Body of pancreas (tissue), 4 donors: Measurements from ENCODE around the gene ENAM. TPM values are rescaled to one million over a fixed set of nuclear protein-coding genes. Genes with fewer than 3 reads are reported as not detected.
A peak's percentile ranks its signal among the peaks of the same experiment; 100 is the strongest.
"Not testable (repeated sequence)": the region's sequence is repeated elsewhere in the genome, so short reads cannot be mapped to it uniquely, and the experiment has no call there.

Experiments
- ATAC-seq: fragments of 150-250 bp; one replicate; pipeline ENCODE4 v1.9.1; 2016
- DNase-seq, 4 donors: peaks; one replicate each; pipeline ENCODE4 v3.0.0-alpha.2; 2019
- H3K27ac ChIP-seq, 4 donors: fragments of 200-600 bp; sonication (generic); 1 replicate in 3 of 4; 2 replicates in 1 of 4; pipeline versions ENCODE4 v1.5.1 to v1.6.1; 2016 to 2019; ENCODE audit warnings: mild to moderate bottlenecking in 1 of 4, mixed read lengths in 1 of 4, moderate library complexity in 1 of 4
- H3K27me3 ChIP-seq, 2 donors: fragments of 200-600 bp; sonication (generic); one replicate each; pipeline ENCODE4 v1.6.0; 2016; ENCODE audit warnings: mild to moderate bottlenecking in 1 of 2
- H3K36me3 ChIP-seq, 2 donors: fragments of 200-600 bp; sonication (generic); replicated peaks in 1 of 2; 2 replicates each; pipeline ENCODE4 v1.5.1; 2016; ENCODE audit warnings: low read depth in 2 of 2; ENCODE audit not compliant: insufficient read depth in 1 of 2
- H3K4me1 ChIP-seq: fragments of 200-600 bp; sonication (generic); one replicate; pipeline ENCODE4 v1.6.0; 2016
- H3K4me3 ChIP-seq, 2 donors: fragments of 200-600 bp; sonication (generic); 1 replicate in 1 of 2; 2 replicates in 1 of 2; pipeline ENCODE4 v1.5.1; 2016 to 2019
- H3K9me3 ChIP-seq, 3 donors: fragments of 200-600 bp; sonication (generic); 1 replicate in 2 of 3; 2 replicates in 1 of 3; pipeline ENCODE4 v1.5.1; 2016
- CTCF ChIP-seq, 7 experiments: fragments of 450-650 bp in 4 of 7; fragments of 200-600 bp in 3 of 7; sonication (generic) in 3 of 7; IDR thresholded peaks; one replicate each; pipeline ENCODE4 v1.5.1; 2016 to 2019; ENCODE audit warnings: antibody characterized with exemption in 7 of 7
- POLR2A ChIP-seq, 3 donors: fragments of 450-650 bp; IDR thresholded peaks; one replicate each; pipeline ENCODE4 v1.6.1; 2016; ENCODE audit warnings: antibody characterized with exemption in 3 of 3, mild to moderate bottlenecking in 2 of 3
- WGBS, 2 donors: methylation state at CpG; one replicate each; pipeline ENCODE4 v1.1.5; 2017; 5-methylcytosine and 5-hydroxymethylcytosine counted together
- intact Hi-C: fragments of 100-400 bp; cut with DNase I; formaldehyde crosslinking; loops from one replicate; pipeline ENCODE4 v1.15.1; 2023
- total RNA-seq, 2 donors: library from RNA; depleted of rRNA; stranded (reverse); fragments of >200 nt; gene quantifications; one replicate each; pipeline ENCODE4 v1.1.0, GENCODE V29; 2016

The ENAM gene
- total RNA-seq, 2 donors from 2014 or later: 0.99 to 2.3 TPM

GRCh38 chr4:70634482-70634881, 5.9 kb downstream of the ENAM start:
- no peak for ATAC-seq
- 50 to 55% methylated on average over 5 of the region's 5 CpGs for WGBS, 2 donors

GRCh38 chr4:70637239-70637913, 8.8 kb downstream of the ENAM start:
- Histone ChIP-seq H3K4me1 (peaks cover 17% of the 10 kb centered on the region), H3K36me3 (no peaks in the 10 kb centered on the region), H3K27me3 (no peaks in the 10 kb centered on the region), H3K9me3 (no peaks in the 10 kb centered on the region), H3K4me3 (no peak overlapping the region), H3K27ac (peak overlapping the region; percentile 15 to 47 (median 38))
- DNase-seq (peak; percentile 20 to 44 (median 31)), ATAC-seq (peak; percentile 88)
- TF ChIP-seq POLR2A (IDR thresholded peaks at IDR 0.05): peak in 2 of 3 donors; percentile 21 to 31
- TF ChIP-seq CTCF (IDR thresholded peaks at IDR 0.05): no peak
- intact Hi-C loops: no loop called here
- 11% methylated on average over 8 of the region's 8 CpGs for WGBS, 2 donors

More at GRCh38 chr4:70634482-70634881, 5.9 kb downstream of the ENAM start:
- Histone ChIP-seq H3K4me1 (peaks cover 20% of the 10 kb centered on the region), H3K27ac (no peak overlapping the region), H3K36me3 (no peaks in the 10 kb centered on the region), H3K4me3 (no peak overlapping the region), H3K27me3 (no peaks in the 10 kb centered on the region), H3K9me3 (no peaks in the 10 kb centered on the region)
- DNase-seq: peak in 1 of 4 donors; percentile 5
- intact Hi-C loops: no loop called here
- TF ChIP-seq CTCF (IDR thresholded peaks at IDR 0.05) (no peak), POLR2A (IDR thresholded peaks at IDR 0.05) (no peak)

GRCh38 chr4:70640192-70640591, 11.6 kb downstream of the ENAM start:
- H3K9me3 ChIP-seq: no peaks in the 10 kb centered on the region
- 88 to 90% methylated on average over 2 of the region's 2 CpGs for WGBS, 2 donors

GRCh38 chr4:70650741-70651140, 22.2 kb downstream of the ENAM start:
- H3K9me3 ChIP-seq, H3K27ac ChIP-seq, DNase-seq, ATAC-seq, H3K4me3 ChIP-seq, intact Hi-C loops, H3K27me3 ChIP-seq, H3K4me1 ChIP-seq, H3K36me3 ChIP-seq: not testable (repeated sequence)
- WGBS, 2 donors: 65 to 68% methylated on average over 4 of the region's 4 CpGs

More at GRCh38 chr4:70640192-70640591, 11.6 kb downstream of the ENAM start:
- DNase-seq (no peak), ATAC-seq (no peak)
- Histone ChIP-seq H3K27me3 (no peaks in the 10 kb centered on the region), H3K36me3 (no peaks in the 10 kb centered on the region), H3K4me3 (no peak overlapping the region), H3K27ac (no peak overlapping the region), H3K4me1 (peaks cover 10% of the 10 kb centered on the region)
- intact Hi-C loops: no loop called here
- TF ChIP-seq POLR2A (IDR thresholded peaks at IDR 0.05): no peak
- no peak for TF ChIP-seq CTCF (IDR thresholded peaks at IDR 0.05)

- no peaks in the 10 kb centered on the region for H3K4me1 ChIP-seq
- TF ChIP-seq POLR2A (IDR thresholded peaks at IDR 0.05): no peak
- TF ChIP-seq CTCF (IDR thresholded peaks at IDR 0.05): peak; percentile 29 to 69 (median 62)
- no peaks in the 10 kb centered on the region for H3K27me3 ChIP-seq
- no peak overlapping the region for H3K4me3 ChIP-seq
- 4 to 5% methylated on average over 4 of the region's 4 CpGs for WGBS, 2 donors
- H3K27ac ChIP-seq: no peak overlapping the region
- H3K9me3 ChIP-seq: no peaks in the 10 kb centered on the region
- intact Hi-C loops: no loop called here
- DNase-seq: no peak
- ATAC-seq: peak; percentile 55
- H3K36me3 ChIP-seq: no peaks in the 10 kb centered on the region
Observed at GRCh38 chr4:70651864-70652506, 23.4 kb downstream of the ENAM start.
